A172 (cell line): ENCODE results near the gene ZC3H7A. TPM values are rescaled to one million over a fixed set of nuclear protein-coding genes. Genes with fewer than 3 reads are reported as not detected.
A peak's percentile ranks its signal among the peaks of the same experiment; 100 is the strongest.
"Not testable (repeated sequence)": the region's sequence is repeated elsewhere in the genome, so short reads cannot be mapped to it uniquely, and the experiment has no call there.

ENCODE experiments used
- DNase-seq: peaks from one replicate; pipeline ENCODE4 v3.0.0-alpha.2; 2015; ENCODE audit warnings: low spot score
- total RNA-seq: library from RNA; depleted of rRNA; stranded (reverse); fragments of >200 nt; shearing (Covaris generic); gene quantifications from 2 replicates; pipeline ENCODE4 v1.2.3, GENCODE V29; 2014

Gene ZC3H7A
- total RNA-seq, 1 experiment from 2014 or later = 73.5 TPM

GRCh38 chr16:11801481-11802021 lies 4.5 kb upstream of the ZC3H7A start:
- DNase-seq = peak; percentile 60

GRCh38 chr16:11800382-11800718 lies 3.3 kb upstream of the ZC3H7A start:
- no peak for DNase-seq

- DNase-seq = no peak
Measured at GRCh38 chr16:11799509-11800381, 2.7 kb upstream of the ZC3H7A start.

- DNase-seq = no peak
Measured at GRCh38 chr16:11799017-11799381, 1.9 kb upstream of the ZC3H7A start.

- no peak for DNase-seq
Measured at GRCh38 chr16:11797957-11798299, 870 bp upstream of the ZC3H7A start.

GRCh38 chr16:11796227-11797165 lies 562 bp downstream of the ZC3H7A start:
- peak; percentile 37 for DNase-seq

GRCh38 chr16:11795887-11796226 lies 1.2 kb downstream of the ZC3H7A start:
- DNase-seq = no peak

GRCh38 chr16:11794996-11795886 lies 1.8 kb downstream of the ZC3H7A start:
- no peak for DNase-seq

- no peak for DNase-seq
Measured at GRCh38 chr16:11794447-11794846, 2.6 kb downstream of the ZC3H7A start.

- no peak for DNase-seq
Measured at GRCh38 chr16:11793840-11794239, 3.2 kb downstream of the ZC3H7A start.

- no peak for DNase-seq
Measured at GRCh38 chr16:11792410-11793241, 4.4 kb downstream of the ZC3H7A start.

GRCh38 chr16:11791144-11791828 lies 5.8 kb downstream of the ZC3H7A start:
- DNase-seq = no peak

GRCh38 chr16:11788914-11789313 lies 8.1 kb downstream of the ZC3H7A start:
- no peak for DNase-seq

GRCh38 chr16:11784980-11785599 lies 12.0 kb downstream of the ZC3H7A start:
- DNase-seq = not testable (repeated sequence)

GRCh38 chr16:11784381-11784780 lies 12.7 kb downstream of the ZC3H7A start:
- DNase-seq = not testable (repeated sequence)

- DNase-seq = no peak
Measured at GRCh38 chr16:11784038-11784369, 13.1 kb downstream of the ZC3H7A start.

GRCh38 chr16:11783319-11784037 lies 13.6 kb downstream of the ZC3H7A start:
- DNase-seq = peak; percentile 64

- DNase-seq = no peak
Measured at GRCh38 chr16:11781773-11782172, 15.3 kb downstream of the ZC3H7A start.
